Measurements from ENCODE around the gene MATCAP1. TPM values are rescaled to one million over a fixed set of nuclear protein-coding genes. Genes with fewer than 3 reads are reported as not detected.

Gene MATCAP1
- 137 and 145 TPM in 2 replicates for total RNA-seq
- long read RNA-seq, partial matches to known transcripts: 0 of 2 reads
- long read RNA-seq, other reads (novel, unspliced or antisense): 2 of 2 reads

DNA sequence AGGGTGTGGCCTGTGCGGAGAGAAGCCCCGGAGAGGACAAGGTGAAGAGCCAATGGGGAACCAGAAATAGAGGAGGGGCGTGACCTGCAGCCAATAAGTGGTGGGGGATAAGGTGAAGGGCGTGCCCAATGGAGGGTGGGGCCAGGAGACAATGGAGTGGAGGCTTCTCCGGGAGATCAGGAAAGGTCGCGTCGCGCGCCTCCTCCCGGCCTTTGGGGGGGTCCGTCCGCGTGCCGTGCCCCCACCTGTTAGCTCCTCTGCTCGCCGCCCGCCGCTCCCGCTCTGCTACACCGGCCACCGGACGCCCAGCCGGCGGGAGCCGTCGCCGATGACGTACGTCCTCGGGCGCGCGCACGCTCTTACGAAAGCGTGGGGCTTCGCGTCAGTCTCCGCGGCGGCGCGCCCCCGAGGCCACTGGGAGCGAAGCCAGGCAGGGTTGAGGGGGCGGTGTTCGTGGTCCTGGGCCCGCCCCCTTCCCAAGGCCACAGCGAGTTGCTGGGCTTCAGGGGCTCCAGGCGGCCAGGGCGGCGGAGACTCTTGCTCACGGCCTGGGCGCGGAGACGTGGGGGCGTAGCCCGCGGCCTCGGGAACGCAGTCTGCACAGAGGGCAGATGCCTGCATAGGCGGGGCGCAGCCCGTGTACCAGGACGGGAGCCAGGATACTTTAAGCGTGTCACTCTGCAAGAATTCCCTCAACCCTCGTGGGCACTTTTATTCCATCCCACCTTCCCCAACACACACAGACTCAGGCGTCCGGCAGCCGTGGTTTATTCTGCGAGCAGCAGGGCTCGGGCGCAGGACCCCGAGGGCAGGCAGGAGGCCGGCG is at the start of gene MATCAP1:
TSS of gene MATCAP1 (minus strand) at position 337 of the 826 bp plus-strand sequence. CDS start 3,353 bp downstream, outside the sequence.
- Mint-ChIP-seq H3K36me3 (ENCODE audit: insufficient read depth) (no peaks in the 10 kb centered on the region), H3K27me3 (peaks cover 9% of the 10 kb centered on the region), H3K27ac (no peak within 1 kb of the TSS), H3K9me3 (ENCODE audit: low read depth) (no peaks in the 10 kb centered on the region), H3K4me3 (ENCODE audit: low read depth) (peak within 1 kb of the TSS; percentile 51), H3K4me1 (ENCODE audit: low read depth) (peaks cover 3% of the 10 kb centered on the region)
- TF ChIP-seq, protein P1, sequence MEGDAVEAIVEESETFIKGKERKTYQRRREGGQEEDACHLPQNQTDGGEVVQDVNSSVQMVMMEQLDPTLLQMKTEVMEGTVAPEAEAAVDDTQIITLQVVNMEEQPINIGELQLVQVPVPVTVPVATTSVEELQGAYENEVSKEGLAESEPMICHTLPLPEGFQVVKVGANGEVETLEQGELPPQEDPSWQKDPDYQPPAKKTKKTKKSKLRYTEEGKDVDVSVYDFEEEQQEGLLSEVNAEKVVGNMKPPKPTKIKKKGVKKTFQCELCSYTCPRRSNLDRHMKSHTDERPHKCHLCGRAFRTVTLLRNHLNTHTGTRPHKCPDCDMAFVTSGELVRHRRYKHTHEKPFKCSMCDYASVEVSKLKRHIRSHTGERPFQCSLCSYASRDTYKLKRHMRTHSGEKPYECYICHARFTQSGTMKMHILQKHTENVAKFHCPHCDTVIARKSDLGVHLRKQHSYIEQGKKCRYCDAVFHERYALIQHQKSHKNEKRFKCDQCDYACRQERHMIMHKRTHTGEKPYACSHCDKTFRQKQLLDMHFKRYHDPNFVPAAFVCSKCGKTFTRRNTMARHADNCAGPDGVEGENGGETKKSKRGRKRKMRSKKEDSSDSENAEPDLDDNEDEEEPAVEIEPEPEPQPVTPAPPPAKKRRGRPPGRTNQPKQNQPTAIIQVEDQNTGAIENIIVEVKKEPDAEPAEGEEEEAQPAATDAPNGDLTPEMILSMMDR (IDR thresholded peaks at IDR 0.05; ENCODE audit: unreplicated experiment): no peak
- peak; percentile 89 for DNase-seq (ENCODE audit: low spot score, unreplicated experiment)

DNA sequence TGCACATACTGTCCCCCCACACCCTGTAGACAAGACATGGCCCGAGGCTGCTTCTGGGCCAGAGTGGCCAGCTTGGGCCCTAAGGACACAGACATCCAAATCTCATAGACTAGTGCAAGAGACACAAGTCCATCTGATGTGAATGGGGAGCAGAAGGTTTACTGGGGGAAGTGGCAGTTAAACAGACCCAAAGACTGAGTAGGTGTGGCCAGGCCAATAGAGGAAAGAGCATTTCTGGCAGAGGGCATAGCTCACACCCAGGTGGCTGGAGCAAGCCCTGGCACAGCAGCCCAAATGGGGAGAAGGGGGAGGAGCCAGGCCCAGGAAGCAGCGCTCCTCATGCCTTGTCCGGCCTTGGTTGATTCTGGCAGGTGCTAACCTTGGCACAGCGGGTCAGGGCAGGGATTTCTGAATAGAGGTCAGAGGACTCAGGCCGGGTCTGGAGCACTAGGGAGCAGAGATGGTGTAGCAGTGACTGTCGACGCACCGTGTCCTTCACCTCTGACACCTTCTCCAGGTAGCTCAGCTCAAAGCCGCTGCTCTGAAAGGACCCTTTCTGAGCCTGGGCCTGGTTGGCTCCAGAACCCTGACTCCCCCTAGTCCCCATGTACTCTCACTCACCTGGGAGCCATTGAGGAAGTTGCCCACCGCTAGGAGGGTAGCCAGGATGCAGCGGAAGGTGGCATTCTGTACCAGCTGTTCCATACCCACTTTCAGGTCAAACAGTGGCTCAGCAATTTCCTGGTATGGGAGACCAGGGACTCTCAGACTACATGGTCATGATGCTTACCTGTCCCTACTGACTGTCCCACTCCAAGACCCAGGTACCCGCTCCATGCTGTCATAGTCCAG is 47.3 kb upstream of the MATCAP1 start:
- DNase-seq (ENCODE audit: low spot score, unreplicated experiment): no peak
- no peak overlapping the region for H3K4me3 Mint-ChIP-seq (ENCODE audit: low read depth)
- H3K36me3 Mint-ChIP-seq (ENCODE audit: insufficient read depth): peaks cover 8% of the 10 kb centered on the region
- no peak overlapping the region for H3K27ac Mint-ChIP-seq
- H3K4me1 Mint-ChIP-seq (ENCODE audit: low read depth): peaks cover 17% of the 10 kb centered on the region
- H3K9me3 Mint-ChIP-seq (ENCODE audit: low read depth): no peaks in the 10 kb centered on the region
- TF ChIP-seq, protein P1 (IDR thresholded peaks at IDR 0.05; ENCODE audit: unreplicated experiment): no peak
- H3K27me3 Mint-ChIP-seq: no peaks in the 10 kb centered on the region

DNA sequence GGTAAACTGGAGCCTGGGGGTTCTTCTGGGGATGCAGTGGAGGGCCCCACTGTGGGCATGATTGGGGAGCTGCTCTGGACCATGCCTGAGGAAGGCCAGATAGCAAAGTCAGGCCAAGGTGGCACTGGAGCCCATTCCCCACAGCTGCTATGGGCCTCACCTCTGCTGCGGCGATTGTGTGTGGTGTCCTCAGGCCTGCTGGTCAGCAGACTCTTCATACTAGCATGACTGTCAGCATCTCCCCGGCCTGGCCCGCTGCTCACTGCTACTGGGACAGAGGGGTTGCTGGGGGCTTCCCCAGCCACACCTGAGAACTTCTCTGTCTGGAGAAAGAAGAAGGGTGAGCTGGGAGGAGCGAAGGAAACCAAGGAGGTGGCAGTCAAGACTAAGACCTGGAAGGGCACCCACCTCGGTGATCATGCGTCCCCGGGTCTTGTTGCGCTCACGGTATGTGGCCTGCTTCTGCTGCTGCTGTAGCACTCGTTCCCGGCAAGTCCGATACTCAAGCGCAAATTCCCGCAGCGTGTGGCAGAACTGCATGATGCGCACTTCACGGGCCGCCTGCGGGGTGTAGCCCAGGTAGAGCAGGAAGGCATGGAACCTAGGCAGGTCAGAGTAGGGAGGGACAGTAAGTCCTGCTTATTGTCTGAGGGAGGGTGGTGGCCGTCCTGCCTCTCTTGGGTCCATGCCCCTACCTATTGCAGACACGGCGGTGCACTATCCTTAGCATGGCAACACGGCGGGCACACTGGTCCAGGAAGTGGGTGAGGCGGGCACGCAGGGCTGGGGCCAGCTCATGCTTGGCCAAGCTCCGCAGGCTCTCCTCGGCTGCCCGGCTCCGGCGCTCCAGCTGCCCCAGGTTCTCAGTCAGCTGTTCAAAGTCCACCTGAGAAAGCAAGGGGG is 46.4 kb upstream of the MATCAP1 start:
- Mint-ChIP-seq H3K27me3 (no peaks in the 10 kb centered on the region), H3K27ac (no peak overlapping the region), H3K4me3 (ENCODE audit: low read depth) (peak overlapping the region; percentile 9), H3K4me1 (ENCODE audit: low read depth) (peaks cover 17% of the 10 kb centered on the region), H3K9me3 (ENCODE audit: low read depth) (no peaks in the 10 kb centered on the region), H3K36me3 (ENCODE audit: insufficient read depth) (peaks cover 7% of the 10 kb centered on the region)
- no peak for DNase-seq (ENCODE audit: low spot score, unreplicated experiment)
- TF ChIP-seq, protein P1 (IDR thresholded peaks at IDR 0.05; ENCODE audit: unreplicated experiment): no peak

DNA sequence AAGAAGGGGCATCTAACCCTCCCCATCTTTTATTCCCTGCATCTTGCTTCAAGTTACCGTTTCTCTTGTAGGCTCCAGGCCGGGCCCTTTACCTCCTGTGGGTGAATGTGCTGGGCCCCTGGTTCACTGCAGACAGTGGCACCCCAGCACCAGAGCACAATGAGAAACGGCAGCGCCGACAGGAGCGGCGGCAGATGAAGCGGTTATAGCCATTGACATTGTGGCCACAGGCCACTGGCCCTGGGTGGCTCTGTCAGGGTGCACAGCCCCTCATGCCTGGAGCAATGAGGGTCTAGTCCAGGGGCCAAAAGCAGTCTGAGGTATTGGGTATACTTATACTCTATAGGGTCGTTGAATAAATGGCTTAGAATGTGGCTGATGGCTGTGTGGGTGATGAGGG is 45.1 kb upstream of the MATCAP1 start:
- no peaks in the 10 kb centered on the region for H3K27me3 Mint-ChIP-seq
- no peaks in the 10 kb centered on the region for H3K9me3 Mint-ChIP-seq (ENCODE audit: low read depth)
- peak overlapping the region; percentile 100 for H3K4me3 Mint-ChIP-seq (ENCODE audit: low read depth)
- no peak overlapping the region for H3K27ac Mint-ChIP-seq
- no peak for DNase-seq (ENCODE audit: low spot score, unreplicated experiment)
- TF ChIP-seq, protein P1 (IDR thresholded peaks at IDR 0.05; ENCODE audit: unreplicated experiment): no peak
- peaks cover 7% of the 10 kb centered on the region for H3K36me3 Mint-ChIP-seq (ENCODE audit: insufficient read depth)
- H3K4me1 Mint-ChIP-seq (ENCODE audit: low read depth): peaks cover 17% of the 10 kb centered on the region
